Suprapubic skin (tissue), 4 donors: Measurements from ENCODE around the gene RUSF1.

Experiments
- EP300 ChIP-seq: sonication (generic); formaldehyde crosslinking; IDR thresholded peaks from one replicate; pipeline ENCODE4 v1.6.1; 2017; ENCODE audit warnings: antibody characterized with exemption
- POLR2A ChIP-seq, 2 donors: fragments of 450-650 bp; IDR thresholded peaks; one replicate each; pipeline ENCODE4 v1.6.1; 2017; ENCODE audit warnings: antibody characterized with exemption in 2 of 2, mild to moderate bottlenecking in 2 of 2, moderate library complexity in 2 of 2
- POLR2AphosphoS5 ChIP-seq, 3 donors: sonication (generic); formaldehyde crosslinking; IDR thresholded peaks; one replicate each; pipeline ENCODE4 v1.6.1; 2017; ENCODE audit warnings: antibody characterized with exemption in 3 of 3
- TF ChIP-seq, protein P1 (sequence below), 2 donors: fragments of 200-600 bp in 1 of 2; fragments of 450-650 bp in 1 of 2; sonication (generic) in 1 of 2; IDR thresholded peaks; one replicate each; pipeline ENCODE4 v1.5.1; 2016 to 2019; ENCODE audit warnings: antibody characterized with exemption in 2 of 2, mild to moderate bottlenecking in 1 of 2, moderate library complexity in 1 of 2

DNA sequence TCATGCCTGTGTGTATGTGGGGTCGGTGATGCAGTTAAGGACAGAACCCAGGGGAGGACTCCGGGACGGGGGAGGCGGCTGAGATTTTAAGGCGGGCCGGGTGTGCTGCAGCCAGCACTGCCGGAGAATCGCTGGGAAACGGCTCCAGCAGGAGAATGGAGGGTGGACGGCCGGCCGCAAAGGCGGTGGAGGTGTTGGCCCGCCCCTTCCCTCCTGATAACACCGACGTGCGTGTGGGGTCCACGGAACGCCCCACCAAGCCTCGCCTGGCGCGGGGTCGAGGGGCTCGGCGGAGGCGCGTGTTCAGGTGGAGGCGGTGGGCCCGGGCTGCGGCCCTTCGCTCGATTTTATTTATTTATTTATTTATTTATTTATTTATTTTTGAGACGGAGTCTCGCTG lies 66.2 kb downstream of the RUSF1 start:
- TF ChIP-seq POLR2A (IDR thresholded peaks at IDR 0.05) (no peak), POLR2AphosphoS5 (IDR thresholded peaks at IDR 0.05) (no peak), EP300 (no peak)
- TF ChIP-seq, protein P1, sequence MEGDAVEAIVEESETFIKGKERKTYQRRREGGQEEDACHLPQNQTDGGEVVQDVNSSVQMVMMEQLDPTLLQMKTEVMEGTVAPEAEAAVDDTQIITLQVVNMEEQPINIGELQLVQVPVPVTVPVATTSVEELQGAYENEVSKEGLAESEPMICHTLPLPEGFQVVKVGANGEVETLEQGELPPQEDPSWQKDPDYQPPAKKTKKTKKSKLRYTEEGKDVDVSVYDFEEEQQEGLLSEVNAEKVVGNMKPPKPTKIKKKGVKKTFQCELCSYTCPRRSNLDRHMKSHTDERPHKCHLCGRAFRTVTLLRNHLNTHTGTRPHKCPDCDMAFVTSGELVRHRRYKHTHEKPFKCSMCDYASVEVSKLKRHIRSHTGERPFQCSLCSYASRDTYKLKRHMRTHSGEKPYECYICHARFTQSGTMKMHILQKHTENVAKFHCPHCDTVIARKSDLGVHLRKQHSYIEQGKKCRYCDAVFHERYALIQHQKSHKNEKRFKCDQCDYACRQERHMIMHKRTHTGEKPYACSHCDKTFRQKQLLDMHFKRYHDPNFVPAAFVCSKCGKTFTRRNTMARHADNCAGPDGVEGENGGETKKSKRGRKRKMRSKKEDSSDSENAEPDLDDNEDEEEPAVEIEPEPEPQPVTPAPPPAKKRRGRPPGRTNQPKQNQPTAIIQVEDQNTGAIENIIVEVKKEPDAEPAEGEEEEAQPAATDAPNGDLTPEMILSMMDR (IDR thresholded peaks at IDR 0.05), result no peak
